ENCODE data around the gene TBRG4. TPM values are rescaled to one million over a fixed set of nuclear protein-coding genes. Genes with fewer than 3 reads are reported as not detected.

TBRG4 gene
- total RNA-seq, 1 experiment from 2014 or later, result 107 TPM

- intact Hi-C loops (cut with micrococcal nuclease), result no loop called here
- Histone ChIP-seq H2AFZ (ENCODE audit: low read length) (no peak overlapping the region), H3K27ac (ENCODE audit: low read length) (no peak overlapping the region), H3K9me3 (ENCODE audit: low read length) (no peaks in the 10 kb centered on the region), H3K36me3 (ENCODE audit: low read depth, low read length) (peaks cover 3% of the 10 kb centered on the region; the same call in 1 of the 2 replicates), H3K27me3 (ENCODE audit: low read length) (no peaks in the 10 kb centered on the region), H3K9ac (ENCODE audit: low read length) (no peak overlapping the region), H3K79me2 (ENCODE audit: low read length) (no peaks in the 10 kb centered on the region), H3K9me2 (replicated peaks; ENCODE audit: low read length) (no peaks in the 10 kb centered on the region), H3K4me1 (ENCODE audit: insufficient read depth, low read length) (no peaks in the 10 kb centered on the region), H4K20me1 (ENCODE audit: low read length) (no peaks in the 10 kb centered on the region), H3F3A (ENCODE audit: low read length, unreplicated experiment) (no peaks in the 10 kb centered on the region), H3K4me2 (ENCODE audit: low read length) (no peak overlapping the region), H3K4me3 (ENCODE audit: low read length) (no peak overlapping the region)
- ATAC-seq (no peak), DNase-seq (no peak)
- no TSS peak for BruUV-seq (replicated peaks)
- CTCF ChIA-PET, result no interaction called here
- POLR2A ChIA-PET (ENCODE audit: unreplicated experiment), result no interaction called here
- TF ChIP-seq CTCF (conservative IDR thresholded peaks at IDR 0.05; ENCODE audit: low read depth, low read length) (no peak), EZH2 (IDR thresholded peaks at IDR 0.05; ENCODE audit: low read length, unreplicated experiment) (no peak), EZH2phosphoT487 (IDR thresholded peaks at IDR 0.05; ENCODE audit: borderline replicate concordance, low read length) (no peak)
Observed at GRCh38 chr7:45071528-45071927, 40.0 kb downstream of the TBRG4 start.

- no peaks in the 10 kb centered on the region for H3F3A ChIP-seq (ENCODE audit: low read length, unreplicated experiment)
- no peak for TF ChIP-seq EZH2phosphoT487 (IDR thresholded peaks at IDR 0.05; ENCODE audit: borderline replicate concordance, low read length)
- no peak for TF ChIP-seq CTCF (conservative IDR thresholded peaks at IDR 0.05; ENCODE audit: low read depth, low read length)
- no peak for TF ChIP-seq EZH2 (IDR thresholded peaks at IDR 0.05; ENCODE audit: low read length, unreplicated experiment)
- no peaks in the 10 kb centered on the region for H3K4me1 ChIP-seq (ENCODE audit: insufficient read depth, low read length)
- ATAC-seq (no peak), DNase-seq (no peak)
- H3K9me2 ChIP-seq (replicated peaks; ENCODE audit: low read length), result no peaks in the 10 kb centered on the region
- no peaks in the 10 kb centered on the region for H4K20me1 ChIP-seq (ENCODE audit: low read length)
- no peak overlapping the region for H3K9ac ChIP-seq (ENCODE audit: low read length)
- H3K9me3 ChIP-seq (ENCODE audit: low read length), result no peaks in the 10 kb centered on the region
- intact Hi-C loops (cut with micrococcal nuclease), result no loop called here
- H3K27me3 ChIP-seq (ENCODE audit: low read length), result no peaks in the 10 kb centered on the region
- H3K27ac ChIP-seq (ENCODE audit: low read length), result no peak overlapping the region
- H3K79me2 ChIP-seq (ENCODE audit: low read length), result no peaks in the 10 kb centered on the region
- BruUV-seq (replicated peaks), result no TSS peak
- no peak overlapping the region for H3K4me2 ChIP-seq (ENCODE audit: low read length)
- H3K36me3 ChIP-seq (ENCODE audit: low read depth, low read length), result 0 out of 2 replicates have a peak, but pooled peaks cover 3% of the 10 kb centered on the region
- H2AFZ ChIP-seq (ENCODE audit: low read length), result no peak overlapping the region
- ChIA-PET CTCF (no interaction called here), POLR2A (ENCODE audit: unreplicated experiment) (interaction anchor here (0.6 kb wide), 1 partner anchor 21 kb away, joined by 3 read pairs; no protein-coding TSS in a partner anchor)
- H3K4me3 ChIP-seq (ENCODE audit: low read length), result no peak overlapping the region
Observed at GRCh38 chr7:45070254-45070642, 41.2 kb downstream of the TBRG4 start.

GRCh38 chr7:45069444-45070253 lies 41.8 kb downstream of the TBRG4 start:
- intact Hi-C loops (cut with micrococcal nuclease), result no loop called here
- H3K9me3 ChIP-seq (ENCODE audit: low read length), result no peaks in the 10 kb centered on the region
- no peak overlapping the region for H3K4me2 ChIP-seq (ENCODE audit: low read length)
- DNase-seq, result no peak
- H3K27me3 ChIP-seq (ENCODE audit: low read length), result no peaks in the 10 kb centered on the region
- no peaks in the 10 kb centered on the region for H3K4me1 ChIP-seq (ENCODE audit: insufficient read depth, low read length)
- ChIA-PET POLR2A (ENCODE audit: unreplicated experiment) (interaction anchor here (0.6 kb wide), 1 partner anchor 21 kb away, joined by 3 read pairs; no protein-coding TSS in a partner anchor), CTCF (no interaction called here)
- H3K27ac ChIP-seq (ENCODE audit: low read length), result no peak overlapping the region
- H3K4me3 ChIP-seq (ENCODE audit: low read length), result no peak overlapping the region
- H3K9me2 ChIP-seq (replicated peaks; ENCODE audit: low read length), result no peaks in the 10 kb centered on the region
- no peaks in the 10 kb centered on the region for H4K20me1 ChIP-seq (ENCODE audit: low read length)
- no peaks in the 10 kb centered on the region for H3K79me2 ChIP-seq (ENCODE audit: low read length)
- no TSS peak for BruUV-seq (replicated peaks)
- 0 out of 2 replicates have a peak, but pooled peaks cover 3% of the 10 kb centered on the region for H3K36me3 ChIP-seq (ENCODE audit: low read depth, low read length)
- no peaks in the 10 kb centered on the region for H3F3A ChIP-seq (ENCODE audit: low read length, unreplicated experiment)
- H2AFZ ChIP-seq (ENCODE audit: low read length), result no peak overlapping the region
- no peak for ATAC-seq
- no peak overlapping the region for H3K9ac ChIP-seq (ENCODE audit: low read length)
- TF ChIP-seq CTCF (conservative IDR thresholded peaks at IDR 0.05; ENCODE audit: low read depth, low read length), result no peak
- no peak for TF ChIP-seq EZH2 (IDR thresholded peaks at IDR 0.05; ENCODE audit: low read length, unreplicated experiment)
- no peak for TF ChIP-seq EZH2phosphoT487 (IDR thresholded peaks at IDR 0.05; ENCODE audit: borderline replicate concordance, low read length)
